Stimulated activated naive CD4-positive, alpha-beta T cell treated with Interleukin-2 at 50 U/mL for 16 hours (primary cell): ENCODE measurements around the gene PPP3R1.

ENCODE experiments used
- DNase-seq: peaks from one replicate; lab custom pipeline; 2025; lab: John Stamatoyannopoulos, UW

Gene PPP3R1

DNA sequence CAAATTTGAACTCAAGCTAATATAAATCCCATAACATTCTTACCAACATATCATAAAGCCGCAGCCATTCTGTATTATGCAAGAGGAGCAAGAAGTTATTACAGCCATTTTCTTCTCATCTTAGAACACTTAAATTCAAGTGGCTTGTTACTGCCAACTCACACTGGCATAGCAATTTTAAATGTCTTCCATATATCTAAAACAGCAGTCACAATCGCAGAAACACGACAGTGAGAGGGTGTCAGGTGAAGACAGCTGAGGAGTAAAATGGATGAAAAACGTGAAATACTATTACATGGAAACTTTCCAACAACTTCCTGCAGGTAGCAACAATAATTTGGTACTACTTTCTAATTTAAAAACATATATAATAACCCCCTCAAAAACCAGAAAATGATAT lies 17.9 kb downstream of the PPP3R1 start:
- no peak for DNase-seq

- DNase-seq: no peak
Observed at GRCh38 chr2:68231061-68231372, 21.3 kb downstream of the PPP3R1 start.

DNA sequence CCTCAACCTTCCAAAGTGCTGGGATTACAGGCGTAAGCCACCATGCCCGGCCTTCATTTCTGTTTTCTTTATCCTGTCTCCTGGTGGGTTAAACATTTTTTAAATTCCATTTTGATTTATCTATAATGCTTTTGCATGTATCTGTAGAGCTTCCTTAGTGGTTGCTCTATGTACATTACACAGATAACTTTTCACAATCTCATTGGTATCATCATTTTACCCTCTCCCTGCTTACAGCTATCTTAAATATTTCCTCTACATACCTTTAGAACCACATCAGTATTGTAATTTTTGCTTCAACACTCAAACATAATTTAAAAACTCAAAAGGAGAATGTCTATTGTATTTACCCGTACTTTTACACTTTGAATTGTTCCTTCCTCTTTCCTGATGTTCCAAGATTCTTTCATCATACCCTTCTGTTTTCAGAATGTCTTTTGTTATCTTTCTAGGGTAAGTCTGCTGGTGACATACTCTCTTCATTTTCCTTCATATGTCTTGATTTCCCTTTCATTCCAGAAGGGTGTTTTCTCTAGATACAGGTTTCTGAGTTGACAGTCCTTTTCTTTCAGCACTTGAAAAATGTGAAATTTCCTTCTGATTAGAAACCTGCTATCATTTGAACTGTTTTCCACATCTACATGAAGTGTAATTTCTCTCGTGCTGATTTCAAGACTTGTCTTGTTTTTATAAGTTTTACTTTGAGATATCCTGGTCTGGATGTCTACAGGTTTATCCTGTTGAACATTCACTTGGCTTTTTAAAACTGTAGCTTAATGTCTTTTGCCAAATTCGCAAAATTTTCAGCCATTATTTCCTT lies 21.9 kb downstream of the PPP3R1 start:
- DNase-seq: no peak

DNA sequence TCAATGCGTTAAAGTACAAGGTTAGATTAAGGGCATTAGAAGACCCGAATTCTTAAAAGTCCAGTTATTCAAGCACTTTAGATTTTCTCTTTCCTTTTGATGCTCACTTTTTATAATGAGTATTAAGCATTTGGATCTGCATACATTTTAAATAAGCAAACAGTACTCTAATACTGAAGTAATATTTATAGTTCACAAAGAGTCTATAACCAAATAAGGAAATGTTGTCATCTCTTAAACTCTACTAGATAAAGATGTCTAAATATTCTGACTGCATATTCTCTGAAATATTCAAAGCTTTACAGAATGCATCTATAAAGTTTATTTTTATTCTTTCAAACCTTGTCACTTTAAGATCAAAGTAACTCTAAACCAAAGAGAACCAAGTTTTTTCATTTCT lies 25.5 kb downstream of the PPP3R1 start:
- no peak for DNase-seq

DNA sequence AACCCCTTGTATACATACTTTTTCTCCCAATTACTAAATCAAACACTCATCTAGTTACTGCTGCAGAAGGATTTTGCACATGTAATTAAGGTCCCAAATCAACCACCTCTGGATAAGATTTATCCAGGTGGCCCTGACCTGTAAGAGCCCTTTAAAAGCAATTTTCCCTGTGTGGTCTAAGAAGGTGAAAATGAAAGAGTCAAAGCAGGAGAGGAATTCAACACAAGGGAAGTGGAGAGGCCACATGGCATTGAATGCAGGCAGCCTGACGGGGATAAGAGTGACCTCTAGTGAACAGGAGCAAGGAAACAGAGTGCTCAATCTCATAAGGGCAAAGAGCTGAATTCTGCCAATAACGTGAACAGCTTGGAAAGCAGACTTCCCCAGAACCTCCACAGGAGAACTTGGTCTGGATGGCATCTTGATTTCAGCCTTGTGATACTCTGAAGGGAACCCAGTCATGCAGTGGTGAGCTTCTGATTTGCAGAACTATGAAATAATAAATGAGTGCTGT lies 27.2 kb downstream of the PPP3R1 start:
- no peak for DNase-seq

DNA sequence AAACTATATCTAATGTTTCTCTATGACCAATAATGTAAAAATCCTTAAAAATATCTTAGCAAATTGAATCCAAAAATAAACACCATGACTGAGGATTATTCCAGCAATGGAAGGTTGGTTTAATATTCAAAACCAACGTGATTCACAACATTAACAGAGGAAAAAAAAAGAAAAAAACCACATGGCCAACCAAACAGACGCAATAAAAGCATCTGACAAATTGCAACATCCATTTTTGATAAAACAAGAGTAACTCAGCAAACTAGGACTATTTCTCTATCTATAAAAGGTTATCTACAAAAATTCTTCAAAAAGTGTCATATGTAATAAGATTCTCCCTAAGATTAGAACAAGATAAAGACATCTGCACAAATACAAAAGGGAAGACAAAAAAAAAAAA lies 28.9 kb downstream of the PPP3R1 start:
- DNase-seq: no peak

DNA sequence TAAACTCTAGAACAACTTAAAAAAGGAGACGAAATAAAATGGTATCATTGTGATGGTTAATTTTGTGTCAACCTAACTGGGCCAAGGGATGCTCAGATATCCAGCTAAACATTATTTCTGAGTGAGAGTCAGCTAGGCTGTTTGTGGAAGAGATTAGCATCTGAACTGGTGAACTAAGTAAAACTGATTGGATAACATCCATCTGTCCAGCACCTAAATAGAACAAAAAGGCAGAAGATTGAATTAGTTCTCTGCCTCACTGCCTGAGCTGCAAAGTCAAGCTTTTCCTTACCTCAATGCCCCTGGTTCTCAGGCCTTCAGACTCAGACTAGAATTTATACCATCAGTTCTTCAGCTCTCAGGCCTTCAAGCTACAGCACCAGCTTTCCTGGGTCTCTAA lies 30.0 kb downstream of the PPP3R1 start:
- no peak for DNase-seq

GRCh38 chr2:68218343-68218901 lies 33.9 kb downstream of the PPP3R1 start:
- no peak for DNase-seq

DNA sequence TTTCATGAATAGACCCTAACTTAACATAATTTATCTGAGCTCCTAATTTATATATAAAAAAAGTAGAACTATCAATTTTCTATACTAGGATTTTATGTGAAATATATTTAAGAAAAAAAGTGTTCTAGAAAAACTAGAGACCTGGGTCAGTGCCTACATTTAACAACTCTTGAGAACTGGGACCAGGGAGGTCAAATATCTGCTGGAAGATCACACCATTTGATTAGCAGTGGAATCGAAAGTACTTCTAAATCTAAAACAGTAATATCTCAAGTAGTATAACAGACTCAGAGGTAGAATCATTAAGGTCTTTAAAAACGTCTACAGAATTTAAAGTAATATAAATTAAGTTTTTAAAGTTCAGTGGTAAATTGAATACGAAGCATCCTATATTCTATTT lies 34.6 kb downstream of the PPP3R1 start:
- DNase-seq: no peak

- DNase-seq: no peak
Observed at GRCh38 chr2:68216454-68217310, 35.6 kb downstream of the PPP3R1 start.

DNA sequence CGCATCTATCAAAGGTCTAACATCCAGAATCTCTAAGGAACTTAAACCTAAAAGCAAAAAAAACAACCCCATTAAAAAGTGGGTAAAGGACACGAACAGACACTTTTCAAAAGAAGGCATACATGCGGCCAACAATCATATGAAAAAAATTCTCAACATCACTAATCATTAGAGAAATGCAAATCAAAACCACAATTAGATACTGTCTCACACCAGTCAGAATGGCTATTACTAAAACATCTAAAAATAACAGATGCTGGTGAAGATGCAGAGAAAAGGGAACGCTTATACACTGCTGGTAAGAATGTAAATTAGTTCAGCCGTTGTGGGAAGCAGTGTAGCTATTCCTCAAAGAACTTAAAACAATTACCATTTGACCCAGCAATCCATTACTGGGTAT lies 38.0 kb downstream of the PPP3R1 start:
- DNase-seq: no peak

GRCh38 chr2:68206793-68207192 lies 45.5 kb downstream of the PPP3R1 start:
- no peak for DNase-seq

DNA sequence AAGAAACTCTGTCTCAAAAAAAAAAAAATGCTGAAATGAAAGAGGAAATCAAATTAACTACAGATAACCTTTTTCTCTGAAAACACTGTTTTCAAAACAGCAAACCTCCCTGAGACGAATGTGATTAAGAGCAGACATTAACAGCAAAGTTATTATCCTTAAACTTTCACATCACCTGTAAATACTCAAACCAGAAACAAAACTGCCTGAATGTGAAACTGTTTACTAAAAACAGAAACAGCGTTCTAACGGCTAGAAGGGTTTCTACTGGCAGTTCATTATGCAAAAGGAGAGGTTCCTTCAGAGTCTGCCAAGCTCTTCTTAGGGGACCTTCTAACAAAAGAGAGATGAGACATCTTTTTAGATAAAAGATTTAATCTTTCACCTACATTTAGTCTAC lies 48.7 kb downstream of the PPP3R1 start:
- DNase-seq: no peak

DNA sequence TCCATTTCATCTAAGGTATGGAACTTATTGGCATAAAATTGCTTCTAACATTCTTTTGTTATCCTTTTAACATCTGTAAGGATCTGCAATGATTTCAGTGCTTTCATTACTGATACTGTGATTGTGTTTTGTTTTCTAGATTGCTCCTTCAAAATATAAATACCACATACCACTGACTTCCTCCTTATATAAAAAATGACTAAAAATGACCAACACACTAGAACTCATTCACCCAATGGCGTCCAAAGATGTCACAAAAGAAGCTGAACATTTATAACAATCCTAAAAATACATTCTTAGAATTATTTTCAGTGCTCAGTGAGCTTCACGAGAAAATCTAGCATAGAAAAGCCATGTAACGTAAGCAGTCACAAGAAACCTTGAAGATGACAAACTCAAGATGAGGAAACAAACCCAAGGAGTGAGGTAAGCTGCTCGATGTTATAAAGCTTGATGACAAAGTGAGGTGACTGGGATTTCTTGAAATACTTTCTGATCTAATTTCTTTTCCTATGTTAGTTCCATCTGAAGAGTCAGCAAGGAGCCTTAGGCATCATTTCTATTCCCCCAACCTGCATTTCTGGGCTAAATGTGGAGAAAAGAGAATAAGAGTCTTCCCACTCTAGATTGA lies 52.1 kb downstream of the PPP3R1 start:
- no peak for DNase-seq

GRCh38 chr2:68196120-68196716 lies 56.1 kb downstream of the PPP3R1 start:
- DNase-seq: peak; percentile 30

DNA sequence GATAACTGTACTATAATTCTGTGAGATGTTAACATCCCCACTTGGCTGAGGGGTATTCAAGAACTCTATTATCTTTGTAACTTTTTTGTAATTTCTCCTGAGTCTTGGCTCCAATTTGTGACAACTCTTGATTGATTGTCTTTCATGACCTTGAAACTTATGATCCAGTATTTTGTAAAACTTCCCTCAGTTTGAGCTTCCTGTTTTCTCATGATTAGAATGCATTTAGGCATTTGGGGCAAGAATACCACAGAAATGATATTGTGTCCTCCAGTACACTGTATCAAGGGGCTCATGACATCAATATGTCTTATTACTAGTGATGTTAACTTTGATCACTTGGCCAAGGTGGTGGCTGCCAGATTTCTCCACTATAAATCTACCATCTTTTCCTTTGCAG lies 57.2 kb downstream of the PPP3R1 start:
- DNase-seq: no peak

- no peak for DNase-seq
Observed at GRCh38 chr2:68193787-68194372, 58.5 kb downstream of the PPP3R1 start.

- DNase-seq: no peak
Observed at GRCh38 chr2:68193144-68193543, 59.2 kb downstream of the PPP3R1 start.

DNA sequence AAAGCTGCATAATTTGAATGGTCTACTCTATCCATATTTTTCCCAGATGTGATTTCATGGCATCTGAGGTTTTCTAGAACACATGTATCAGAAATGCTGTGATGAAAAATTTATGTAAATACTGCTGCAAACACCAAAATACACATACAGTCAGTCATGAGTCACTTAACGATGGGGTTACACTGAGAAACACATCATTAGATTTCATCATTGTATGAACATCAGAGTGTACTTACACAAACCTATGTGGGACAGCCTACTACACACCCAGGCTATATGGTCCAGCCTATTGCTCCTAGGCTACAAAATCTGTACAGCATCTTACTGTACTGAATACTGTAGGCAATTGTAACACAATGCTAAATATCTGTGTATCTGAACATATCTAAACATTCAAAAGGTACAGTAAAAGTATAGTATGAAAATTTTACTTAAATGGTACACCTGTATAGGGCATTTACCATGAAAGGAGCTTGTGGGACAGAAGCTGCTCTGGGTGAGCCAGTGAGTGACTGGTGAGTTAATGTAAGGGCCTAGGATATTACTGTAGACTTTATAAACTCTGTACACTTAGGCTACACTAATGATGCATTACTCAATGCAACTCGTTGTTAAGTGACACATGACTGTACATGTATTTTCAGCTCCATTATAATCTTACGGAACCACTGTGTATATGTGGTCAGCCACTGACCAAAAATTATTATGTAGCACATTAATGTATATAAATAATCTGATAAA lies 61.2 kb downstream of the PPP3R1 start:
- DNase-seq: no peak

DNA sequence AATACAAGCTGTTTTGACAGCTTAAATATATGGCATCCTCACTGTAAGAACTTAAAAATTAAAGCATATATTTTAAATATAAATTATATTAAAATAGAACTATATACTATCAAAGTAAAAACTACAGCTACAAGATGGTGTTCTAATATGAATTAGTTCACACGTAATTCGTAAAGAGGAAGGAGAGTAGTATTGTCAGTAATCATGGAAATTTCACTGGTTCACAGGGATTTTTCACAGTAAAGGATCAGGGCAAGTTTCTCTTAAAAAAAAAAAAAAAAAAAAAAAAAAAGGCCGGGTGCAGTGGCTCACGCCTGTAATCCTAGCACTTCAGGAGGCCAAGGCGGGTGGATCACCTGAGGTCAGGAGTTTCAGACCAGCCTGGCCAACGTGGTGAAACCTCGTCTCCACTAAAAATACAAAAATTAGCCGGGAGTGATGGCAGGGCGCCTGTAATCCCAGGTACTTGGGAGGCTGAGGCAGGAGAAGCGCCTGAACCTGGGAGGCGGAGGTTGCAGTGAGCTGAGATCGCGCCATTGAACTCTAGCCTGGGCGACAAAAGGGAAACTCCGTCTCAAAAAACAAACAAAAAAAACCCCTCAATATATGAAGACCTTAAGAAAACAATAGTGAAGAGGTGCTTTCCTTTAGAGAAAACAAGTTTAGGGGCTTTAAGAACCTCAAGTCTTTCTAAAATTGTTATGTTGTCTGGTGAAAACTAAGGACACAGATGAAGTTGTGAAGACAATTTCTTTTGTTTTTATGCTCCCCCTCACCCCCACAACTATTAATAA lies 62.1 kb downstream of the PPP3R1 start:
- DNase-seq: no peak
